ENCODE data around the gene XYLT1. TPM values are rescaled to one million over a fixed set of nuclear protein-coding genes. Genes with fewer than 3 reads are reported as not detected.

XYLT1 gene
- total RNA-seq, 6 experiments from 2014 or later, result 22.0 to 51.1 (median 27.5) TPM

GRCh38 chr16:17126156-17126555, 344.6 kb downstream of the XYLT1 start:
- H3K27ac Mint-ChIP-seq, result no peak overlapping the region
- peaks cover 37% of the 10 kb centered on the region for H3K36me3 Mint-ChIP-seq (ENCODE audit: low read depth)
- no peak overlapping the region for H3K4me3 Mint-ChIP-seq
- TF ChIP-seq CTCF (IDR thresholded peaks at IDR 0.05), result no peak
- DNase-seq, result no peak
- H3K4me1 Mint-ChIP-seq (ENCODE audit: low read depth), result peaks cover 7% of the 10 kb centered on the region; the same call in 1 of the 2 replicates
- no peaks in the 10 kb centered on the region for H3K9me3 Mint-ChIP-seq
- H3K27me3 Mint-ChIP-seq (ENCODE audit: insufficient read depth), result peaks cover 2% of the 10 kb centered on the region; the same call in 1 of the 2 replicates

- Mint-ChIP-seq H3K27ac (no peak overlapping the region), H3K9me3 (no peaks in the 10 kb centered on the region), H3K4me3 (no peak overlapping the region), H3K27me3 (ENCODE audit: insufficient read depth) (peaks cover 2% of the 10 kb centered on the region; the same call in 1 of the 2 replicates), H3K4me1 (ENCODE audit: low read depth) (peaks cover 7% of the 10 kb centered on the region; the same call in 1 of the 2 replicates), H3K36me3 (ENCODE audit: low read depth) (peaks cover 37% of the 10 kb centered on the region)
- no peak for TF ChIP-seq CTCF (IDR thresholded peaks at IDR 0.05)
- peak; percentile 1 for DNase-seq
Measured at GRCh38 chr16:17125671-17126070, 345.1 kb downstream of the XYLT1 start.

- Mint-ChIP-seq H3K36me3 (ENCODE audit: low read depth) (peaks cover 5% of the 10 kb centered on the region; the same call in 1 of the 2 replicates), H3K27ac (no peak overlapping the region), H3K27me3 (ENCODE audit: insufficient read depth) (peaks cover 1% of the 10 kb centered on the region; the same call in 1 of the 2 replicates), H3K4me3 (no peak overlapping the region), H3K4me1 (ENCODE audit: low read depth) (no peaks in the 10 kb centered on the region), H3K9me3 (no peaks in the 10 kb centered on the region)
- no peak for DNase-seq
- TF ChIP-seq CTCF (IDR thresholded peaks at IDR 0.05), result no peak
Measured at GRCh38 chr16:17117906-17118577, 352.7 kb downstream of the XYLT1 start.

DNA sequence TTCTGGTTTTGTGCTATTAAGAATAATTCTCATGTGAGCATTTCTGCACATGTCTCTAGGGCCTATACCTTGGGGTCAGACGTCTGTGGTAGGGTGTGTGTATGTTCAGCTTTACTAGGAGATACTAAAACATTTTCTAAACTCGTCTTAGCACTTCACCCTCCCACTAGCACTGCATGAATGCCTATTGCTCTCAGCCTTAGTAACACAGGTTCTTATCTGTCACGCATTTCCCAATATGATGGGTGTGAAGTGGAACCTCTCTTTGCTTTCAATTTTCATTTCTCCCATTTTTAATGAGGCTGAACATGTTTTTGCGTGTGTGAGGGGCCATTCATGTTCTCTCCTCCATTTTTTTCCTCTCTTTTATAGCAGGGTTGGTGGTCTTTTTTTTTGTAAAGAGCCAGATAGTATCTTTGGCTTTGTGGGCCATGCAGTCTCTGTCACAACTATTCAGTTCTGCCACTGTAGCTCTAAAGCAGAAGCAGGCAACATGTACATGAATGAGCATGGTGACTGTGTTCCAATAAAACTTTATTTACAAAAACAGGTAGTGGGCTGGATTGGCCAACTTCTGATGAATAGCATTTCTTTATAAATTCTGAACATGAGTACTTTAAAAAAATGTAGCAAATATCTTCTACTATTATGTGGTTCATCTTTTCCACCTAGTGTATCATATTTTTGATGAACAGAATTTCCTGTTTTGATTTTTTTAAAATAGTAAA, 354.0 kb downstream of the XYLT1 start:
- Mint-ChIP-seq H3K27me3 (ENCODE audit: insufficient read depth) (peaks cover 1% of the 10 kb centered on the region; the same call in 1 of the 2 replicates), H3K4me1 (ENCODE audit: low read depth) (no peaks in the 10 kb centered on the region), H3K27ac (no peak overlapping the region), H3K4me3 (no peak overlapping the region), H3K9me3 (no peaks in the 10 kb centered on the region), H3K36me3 (ENCODE audit: low read depth) (peaks cover 5% of the 10 kb centered on the region; the same call in 1 of the 2 replicates)
- TF ChIP-seq CTCF (IDR thresholded peaks at IDR 0.05), result no peak
- DNase-seq, result no peak

GRCh38 chr16:17109413-17109812, 361.3 kb downstream of the XYLT1 start:
- Mint-ChIP-seq H3K4me3 (no peak overlapping the region), H3K36me3 (ENCODE audit: low read depth) (peaks cover 3% of the 10 kb centered on the region; the same call in 1 of the 2 replicates), H3K4me1 (ENCODE audit: low read depth) (no peaks in the 10 kb centered on the region), H3K27me3 (ENCODE audit: insufficient read depth) (peaks cover 2% of the 10 kb centered on the region; the same call in 1 of the 2 replicates), H3K9me3 (no peaks in the 10 kb centered on the region), H3K27ac (no peak overlapping the region)
- DNase-seq, result no peak
- no peak for TF ChIP-seq CTCF (IDR thresholded peaks at IDR 0.05)

Measured in HFFc6 (cell line).